H1 (cell line): ENCODE measurements around the gene IQUB. TPM values are rescaled to one million over a fixed set of nuclear protein-coding genes. Genes with fewer than 3 reads are reported as not detected.

Experiments
- ASH2L ChIP-seq: fragments of 200-600, 300-600 bp; sonication (generic); IDR thresholded peaks from one replicate; pipeline ENCODE4 v1.7.1; 2017; ENCODE audit warnings: low read length
- CEBPB ChIP-seq: IDR thresholded peaks from 2 replicates; pipeline ENCODE4 v1.6.1; 2012; ENCODE audit warnings: low read depth, low read length
- CHD1 ChIP-seq: IDR thresholded peaks from 2 replicates; pipeline ENCODE4 v1.6.1; 2012; ENCODE audit warnings: low read depth, low read length, improper control_type of control experiment
- CHD7 ChIP-seq: fragments of 300-600 bp; sonication (generic); IDR thresholded peaks from 2 replicates; pipeline ENCODE4 v1.7.1; 2012; ENCODE audit warnings: low read length, moderate library complexity, mild to moderate bottlenecking, inconsistent platforms; ENCODE audit not compliant: insufficient replicate concordance
- CREB1 ChIP-seq: IDR thresholded peaks from 2 replicates; pipeline ENCODE4 v1.6.1; 2012; ENCODE audit warnings: inconsistent platforms
- CTCF ChIP-seq, 3 experiments: IDR thresholded peaks; 1 replicate in 2 of 3; 2 replicates in 1 of 3; pipeline versions ENCODE4 v1.5.1 to v1.6.1; 2011; ENCODE audit warnings: low read length in 3 of 3, mild to moderate bottlenecking in 3 of 3, inconsistent platforms in 2 of 3, low read depth in 1 of 3, moderate library complexity in 1 of 3; ENCODE audit not compliant: insufficient read depth in 1 of 3; ENCODE audit errors: control extremely low read depth in 1 of 3
- RBBP5 ChIP-seq: IDR thresholded peaks from 2 replicates; pipeline ENCODE4 v1.7.1; 2012; ENCODE audit warnings: low read depth, mild to moderate bottlenecking, inconsistent platforms, low read length, moderate library complexity, borderline replicate concordance
- SIX5 ChIP-seq: IDR thresholded peaks from 2 replicates; pipeline ENCODE4 v1.6.1; 2011; ENCODE audit warnings: mild to moderate bottlenecking, low read depth, low read length
- SRF ChIP-seq: IDR thresholded peaks from 2 replicates; pipeline ENCODE4 v1.6.1; 2011; ENCODE audit warnings: mild to moderate bottlenecking, low read depth, low read length, moderate library complexity
- YY1 ChIP-seq: IDR thresholded peaks from 2 replicates; pipeline ENCODE4 v1.6.1; 2011; ENCODE audit warnings: low read depth, mild to moderate bottlenecking, low read length
- polyA plus RNA-seq, 7 experiments: library from polyadenylated mRNA; depleted of rRNA in 3 of 7; stranded (reverse) in 5 of 7; unstranded in 2 of 7; fragments of >200 nt in 5 of 7; fragments of 200-250 nt in 2 of 7; gene quantifications; 1 replicate in 5 of 7; 2 replicates in 1 of 7; 4 replicates in 1 of 7; pipeline versions ENCODE4 v1.2.1 to v1.2.3, GENCODE V29; 2011 to 2013; ENCODE audit warnings: missing spikeins in 2 of 7, mixed read lengths in 2 of 7
- total RNA-seq: library from RNA; stranded (reverse); fragmentation: NEBNext Ultra II Directional; extraction: Animal tissue kit (Norgen Biotek cat#: 25700); gene quantifications from 2 replicates; pipeline ENCODE4 v1.2.1, GENCODE V29; 2021

Gene IQUB
- total and polyA plus RNA-seq, 2 of the 8 experiments (the other 6 are each of a cell fraction or from before 2014, with no cell fraction given), result 0.12 to 0.82 TPM

GRCh38 chr7:123583821-123584220, 49.4 kb upstream of the IQUB start (continued):
- TF ChIP-seq CHD7 (no peak), YY1 (no peak), CTCF (IDR thresholded peaks at IDR 0.05; ENCODE audit: control extremely low read depth in 1 of 3, insufficient read depth in 1 of 3, low read depth in 1 of 3, low read length in 3 of 3) (no peak), CREB1 (no peak), CEBPB (no peak), SIX5 (no peak), ASH2L (no peak), CHD1 (no peak), RBBP5 (no peak), SRF (no peak)
